Measurements from ENCODE around the gene PVALB.

DNA sequence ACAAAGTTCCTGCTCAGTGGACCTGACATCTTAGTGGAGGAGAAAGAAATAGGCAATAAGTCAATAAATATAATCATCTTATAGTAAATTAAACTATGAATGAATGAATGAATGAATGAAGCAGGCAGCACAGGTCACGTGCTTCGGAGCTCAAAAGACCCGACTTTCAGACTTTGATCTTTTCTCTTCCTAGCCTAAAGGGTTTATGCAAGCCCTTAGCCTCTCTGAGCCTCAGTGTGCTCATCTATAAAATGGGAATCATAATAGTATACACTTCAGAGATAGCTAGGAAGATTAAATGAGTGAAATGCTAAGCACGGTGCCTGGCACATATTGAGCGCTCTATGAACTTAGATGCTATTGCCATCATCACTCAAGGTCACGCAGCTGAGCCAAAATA lies 7.5 kb downstream of the PVALB start:
- TF ChIP-seq JUND (IDR thresholded peaks at IDR 0.05) (no peak), GABPA (IDR thresholded peaks at IDR 0.05 in 1 of 2, conservative IDR thresholded peaks at IDR 0.05 in 1 of 2) (no peak), YY1 (IDR thresholded peaks at IDR 0.05) (no peak), EGR1 (IDR thresholded peaks at IDR 0.05; ENCODE audit: low read depth in 2 of 2) (no peak), RAD21 (IDR thresholded peaks at IDR 0.05) (no peak), TAF1 (conservative IDR thresholded peaks at IDR 0.05) (no peak), SP1 (IDR thresholded peaks at IDR 0.05) (no peak), HNF4A (conservative IDR thresholded peaks at IDR 0.05) (no peak), RXRA (IDR thresholded peaks at IDR 0.05) (no peak)
- TF ChIP-seq, protein P1, sequence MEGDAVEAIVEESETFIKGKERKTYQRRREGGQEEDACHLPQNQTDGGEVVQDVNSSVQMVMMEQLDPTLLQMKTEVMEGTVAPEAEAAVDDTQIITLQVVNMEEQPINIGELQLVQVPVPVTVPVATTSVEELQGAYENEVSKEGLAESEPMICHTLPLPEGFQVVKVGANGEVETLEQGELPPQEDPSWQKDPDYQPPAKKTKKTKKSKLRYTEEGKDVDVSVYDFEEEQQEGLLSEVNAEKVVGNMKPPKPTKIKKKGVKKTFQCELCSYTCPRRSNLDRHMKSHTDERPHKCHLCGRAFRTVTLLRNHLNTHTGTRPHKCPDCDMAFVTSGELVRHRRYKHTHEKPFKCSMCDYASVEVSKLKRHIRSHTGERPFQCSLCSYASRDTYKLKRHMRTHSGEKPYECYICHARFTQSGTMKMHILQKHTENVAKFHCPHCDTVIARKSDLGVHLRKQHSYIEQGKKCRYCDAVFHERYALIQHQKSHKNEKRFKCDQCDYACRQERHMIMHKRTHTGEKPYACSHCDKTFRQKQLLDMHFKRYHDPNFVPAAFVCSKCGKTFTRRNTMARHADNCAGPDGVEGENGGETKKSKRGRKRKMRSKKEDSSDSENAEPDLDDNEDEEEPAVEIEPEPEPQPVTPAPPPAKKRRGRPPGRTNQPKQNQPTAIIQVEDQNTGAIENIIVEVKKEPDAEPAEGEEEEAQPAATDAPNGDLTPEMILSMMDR (IDR thresholded peaks at IDR 0.05; ENCODE audit: low read depth, low read length, missing input control) = no peak
- TF ChIP-seq, protein P2, sequence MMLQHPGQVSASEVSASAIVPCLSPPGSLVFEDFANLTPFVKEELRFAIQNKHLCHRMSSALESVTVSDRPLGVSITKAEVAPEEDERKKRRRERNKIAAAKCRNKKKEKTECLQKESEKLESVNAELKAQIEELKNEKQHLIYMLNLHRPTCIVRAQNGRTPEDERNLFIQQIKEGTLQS (IDR thresholded peaks at IDR 0.05) = no peak
- TF ChIP-seq, protein P3, sequence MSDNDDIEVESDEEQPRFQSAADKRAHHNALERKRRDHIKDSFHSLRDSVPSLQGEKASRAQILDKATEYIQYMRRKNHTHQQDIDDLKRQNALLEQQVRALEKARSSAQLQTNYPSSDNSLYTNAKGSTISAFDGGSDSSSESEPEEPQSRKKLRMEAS (IDR thresholded peaks at IDR 0.05) = no peak
- TF ChIP-seq, protein P4, sequence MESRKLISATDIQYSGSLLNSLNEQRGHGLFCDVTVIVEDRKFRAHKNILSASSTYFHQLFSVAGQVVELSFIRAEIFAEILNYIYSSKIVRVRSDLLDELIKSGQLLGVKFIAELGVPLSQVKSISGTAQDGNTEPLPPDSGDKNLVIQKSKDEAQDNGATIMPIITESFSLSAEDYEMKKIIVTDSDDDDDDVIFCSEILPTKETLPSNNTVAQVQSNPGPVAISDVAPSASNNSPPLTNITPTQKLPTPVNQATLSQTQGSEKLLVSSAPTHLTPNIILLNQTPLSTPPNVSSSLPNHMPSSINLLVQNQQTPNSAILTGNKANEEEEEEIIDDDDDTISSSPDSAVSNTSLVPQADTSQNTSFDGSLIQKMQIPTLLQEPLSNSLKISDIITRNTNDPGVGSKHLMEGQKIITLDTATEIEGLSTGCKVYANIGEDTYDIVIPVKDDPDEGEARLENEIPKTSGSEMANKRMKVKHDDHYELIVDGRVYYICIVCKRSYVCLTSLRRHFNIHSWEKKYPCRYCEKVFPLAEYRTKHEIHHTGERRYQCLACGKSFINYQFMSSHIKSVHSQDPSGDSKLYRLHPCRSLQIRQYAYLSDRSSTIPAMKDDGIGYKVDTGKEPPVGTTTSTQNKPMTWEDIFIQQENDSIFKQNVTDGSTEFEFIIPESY (IDR thresholded peaks at IDR 0.05) = no peak

Measured in liver (tissue), 3 donors.